K562 (cell line): ENCODE measurements around the gene SLC26A3. TPM values are rescaled to one million over a fixed set of nuclear protein-coding genes. Genes with fewer than 3 reads are reported as not detected.
A peak's percentile ranks its signal among the peaks of the same experiment; 100 is the strongest.

Experiments
- ATAC-seq: fragments of 200-7000 bp; cut with Tn5 transposase; 3 replicates; pipeline ENCODE4 v1.9.1; 2020; ENCODE audit warnings: moderate library complexity
- BruUV-seq: library from RNA; stranded (reverse); fragments of 400-500 nt; replicated peaks from 2 replicates; lab custom pipeline; 2021; lab: Mats Ljungman, UMichigan
- CTCF ChIA-PET: fragments of 300-600 bp; formaldehyde crosslinking; extraction: SDS; loops from one replicate; lab custom pipeline; 2021; ENCODE audit warnings: low intra/inter-chr PET ratio; lab: Yijun Ruan, JAX
- POLR2A ChIA-PET: fragments of 300-600, 350-650 bp; sonication (Branson Sonifier 250); formaldehyde crosslinking; extraction: SDS; loops from one replicate; lab custom pipeline; 2021; ENCODE audit warnings: antibody characterized with exemption, inconsistent platforms; lab: Yijun Ruan, JAX
- DNase-seq, 4 experiments: peaks; one replicate each; pipeline versions ENCODE4 v3.0.0 to v3.0.0-alpha.2; 2011 to 2018; ENCODE audit warnings: low spot score in 3 of 4, mixed read lengths in 3 of 4; ENCODE audit errors: extremely low read depth in 1 of 4
- FAIRE-seq: peaks from 2 replicates; lab custom pipeline; 2011; peaks lifted over from hg19 to GRCh38; lab: Jason Lieb, UNC
- H2AFZ ChIP-seq: 2 replicates; pipeline ENCODE4 v1.6.0; 2011; ENCODE audit warnings: low read depth, low read length, control low read depth, inconsistent platforms
- H3K27ac ChIP-seq: fragments of 200-600 bp; 3 replicates; pipeline ENCODE4 v1.8.0; 2011; ENCODE audit warnings: low read depth, mild to moderate bottlenecking, control low read depth, inconsistent platforms, low read length, moderate library complexity, mixed read lengths; ENCODE audit errors: extremely low read depth
- H3K27me3 ChIP-seq, 2 experiments: fragments of 300-600 bp in 1 of 2; 2 replicates in 1 of 2; 3 replicates in 1 of 2; pipeline versions ENCODE4 v1.6.0 to v1.8.0; 2011; ENCODE audit warnings: inconsistent platforms in 2 of 2, low read length in 2 of 2, mild to moderate bottlenecking in 1 of 2, mixed read lengths in 1 of 2, moderate library complexity in 1 of 2; ENCODE audit not compliant: control insufficient read depth in 2 of 2, insufficient read depth in 2 of 2
- H3K36me3 ChIP-seq: fragments of 300-600 bp; 3 replicates; pipeline ENCODE4 v1.8.0; 2011; ENCODE audit warnings: mild to moderate bottlenecking, low read length, inconsistent platforms; ENCODE audit not compliant: control insufficient read depth, insufficient read depth
- H3K4me1 ChIP-seq, 2 experiments: fragments of 200-600 bp in 1 of 2; replicated peaks in 1 of 2; 2 replicates in 1 of 2; 3 replicates in 1 of 2; pipeline versions ENCODE4 v1.5.1 to v1.8.0; 2011; ENCODE audit warnings: inconsistent platforms in 2 of 2, low read length in 2 of 2, mild to moderate bottlenecking in 1 of 2, mixed read lengths in 1 of 2, moderate library complexity in 1 of 2; ENCODE audit not compliant: control insufficient read depth in 2 of 2, insufficient read depth in 2 of 2
- H3K4me2 ChIP-seq: 2 replicates; pipeline ENCODE4 v1.6.1; 2011; ENCODE audit warnings: low read length, control low read depth, inconsistent platforms, mixed read lengths; ENCODE audit not compliant: insufficient read depth
- H3K4me3 ChIP-seq: fragments of 200-600 bp; sonication (generic), shearing (Covaris generic); 2 replicates; pipeline ENCODE4 v1.5.1; 2016; ENCODE audit warnings: control low read depth, inconsistent platforms
- H3K79me2 ChIP-seq: fragments of 200-600 bp; 3 replicates; pipeline ENCODE4 v1.8.0; 2011; ENCODE audit warnings: low read length, inconsistent platforms; ENCODE audit not compliant: control insufficient read depth, insufficient read depth
- H3K9ac ChIP-seq, 2 experiments: 2 replicates each; pipeline versions ENCODE4 v1.6.0 to v1.6.1; 2011; ENCODE audit warnings: low read depth in 2 of 2, low read length in 2 of 2, control low read depth in 1 of 2, inconsistent platforms in 1 of 2, mild to moderate bottlenecking in 1 of 2, mixed read lengths in 1 of 2; ENCODE audit not compliant: insufficient read depth in 1 of 2
- H3K9me1 ChIP-seq: one replicate; pipeline ENCODE4 v1.6.0; 2011; ENCODE audit warnings: inconsistent platforms, mild to moderate bottlenecking, low read length, moderate library complexity; ENCODE audit not compliant: control insufficient read depth, insufficient read depth
- H3K9me3 ChIP-seq: replicated peaks from 2 replicates; pipeline ENCODE4 v1.5.1; 2011; ENCODE audit warnings: low read depth, low read length, inconsistent platforms; ENCODE audit not compliant: control insufficient read depth, insufficient read depth
- H4K20me1 ChIP-seq: replicated peaks from 2 replicates; pipeline ENCODE4 v1.6.1; 2011; ENCODE audit warnings: low read length, inconsistent platforms, mixed read lengths; ENCODE audit not compliant: control insufficient read depth, insufficient read depth
- CHD7 ChIP-seq: fragments of 200-600 bp; sonication (generic); IDR thresholded peaks from one replicate; pipeline ENCODE4 v1.6.1; 2012; ENCODE audit warnings: mild to moderate bottlenecking, low read depth, low read length, inconsistent platforms
- EZH2 ChIP-seq: IDR thresholded peaks from 2 replicates; pipeline ENCODE4 v1.6.1; 2012; ENCODE audit warnings: low read depth, mild to moderate bottlenecking, inconsistent platforms, low read length, borderline replicate concordance
- HNRNPLL ChIP-seq: fragments of 200-400 bp; formaldehyde crosslinking; IDR thresholded peaks from 2 replicates; pipeline ENCODE4 v1.6.1; 2017; ENCODE audit warnings: low read length, low read depth, mild to moderate bottlenecking; ENCODE audit not compliant: poor library complexity, severe bottlenecking
- PHF20 ChIP-seq: fragments of 450-650 bp; IDR thresholded peaks from 2 replicates; pipeline ENCODE4 v1.6.1; 2018; ENCODE audit not compliant: partially characterized antibody
- WHSC1 ChIP-seq: IDR thresholded peaks from one replicate; pipeline ENCODE4 v1.6.1; 2012; ENCODE audit warnings: low read length, control low read depth, inconsistent platforms
- WGBS: fragments of 100-300 bp; shearing (Covaris generic); methylation state at CpG from one replicate; pipeline ENCODE4 v1.1.6; 2016; ENCODE audit warnings: low coverage, mixed read lengths; ENCODE audit not compliant: insufficient coverage; ENCODE audit errors: missing lambda C conversion rate; 5-methylcytosine and 5-hydroxymethylcytosine counted together
- in situ Hi-C: fragments of 300-500 bp; cut with MboI; formaldehyde crosslinking; loops from 4 replicates; pipeline ENCODE4 v1.15.0; 2018; ENCODE audit warnings: inconsistent platforms, mixed read lengths
- intact Hi-C: fragments of 100-400 bp; cut with micrococcal nuclease; formaldehyde crosslinking; loops from 2 replicates; pipeline ENCODE4 v1.14.2; 2022
- polyA plus RNA-seq, 8 experiments: library from polyadenylated mRNA; depleted of rRNA in 4 of 8; stranded (reverse) in 5 of 8; unstranded in 3 of 8; fragments of >200 nt; fragmentation: Nextera tagmentation in 2 of 8; fragmentation: Illumina TruSeq in 1 of 8; extraction: Ambion mirVana in 2 of 8; extraction: Trizol in 1 of 8; gene quantifications; 2 replicates each; pipeline versions ENCODE4 v1.2.1 to v1.2.3, GENCODE V29; 2011 to 2014; ENCODE audit warnings: inconsistent platforms in 1 of 8, missing spikeins in 1 of 8
- total RNA-seq, 7 experiments: library from RNA; depleted of rRNA in 6 of 7; stranded (reverse); fragments of >200 nt in 6 of 7; fragmentation: Illumina TruSeq in 2 of 7; extraction: Trizol in 2 of 7; gene quantifications; 2 replicates each; pipeline versions ENCODE4 v1.2.1 to v1.2.3, GENCODE V29; 2011 to 2021; ENCODE audit warnings: low replicate concordance in 1 of 7

SLC26A3 gene
- total and polyA plus RNA-seq, 9 of the 15 experiments (the other 6 are each of a cell fraction or from before 2014, with no cell fraction given): 0.86 TPM; not detected in 8

GRCh38 chr7:107789647-107790046 lies 13.4 kb downstream of the SLC26A3 start:
- CTCF ChIA-PET: no interaction called here
- in situ Hi-C loops (no loop called here), intact Hi-C loops (no loop called here)
- Histone ChIP-seq H3K9ac (no peak overlapping the region), H3K9me1 (no peaks in the 10 kb centered on the region), H3K27ac (no peak overlapping the region), H3K9me3 (no peaks in the 10 kb centered on the region), H2AFZ (no peak overlapping the region), H3K4me3 (no peak overlapping the region), H3K4me2 (no peak overlapping the region; the same call in 1 of the 2 replicates), H3K27me3 (peaks cover 31 to 47% of the 10 kb centered on the region in 2 experiments), H4K20me1 (no peaks in the 10 kb centered on the region), H3K79me2 (no peaks in the 10 kb centered on the region), H3K36me3 (no peaks in the 10 kb centered on the region), H3K4me1 (no peaks in the 10 kb centered on the region)
- BruUV-seq: no TSS peak
- POLR2A ChIA-PET: interaction anchor here (1.3 to 1.9 kb wide), 2 partner anchors 17 to 46 kb away, joined by 3 to 6 read pairs; partner anchors contain the start of gene CBLL1
- ATAC-seq (peak; percentile 50), DNase-seq (no peak), FAIRE-seq (no peak)
- 23% methylated on average over 6 of the region's 6 CpGs for WGBS
- TF ChIP-seq HNRNPLL: peak; percentile 27
- TF ChIP-seq CHD7: no peak
- 0 out of 2 replicates have a peak, but pooled peaks have one; percentile 38 for TF ChIP-seq EZH2
- TF ChIP-seq WHSC1: no peak
- TF ChIP-seq PHF20: no peak
